ENCODE results near the gene KRT76. TPM values are rescaled to one million over a fixed set of nuclear protein-coding genes. Genes with fewer than 3 reads are reported as not detected.

Gene KRT76
- total RNA-seq, 2 experiments from 2014 or later = not detected

DNA sequence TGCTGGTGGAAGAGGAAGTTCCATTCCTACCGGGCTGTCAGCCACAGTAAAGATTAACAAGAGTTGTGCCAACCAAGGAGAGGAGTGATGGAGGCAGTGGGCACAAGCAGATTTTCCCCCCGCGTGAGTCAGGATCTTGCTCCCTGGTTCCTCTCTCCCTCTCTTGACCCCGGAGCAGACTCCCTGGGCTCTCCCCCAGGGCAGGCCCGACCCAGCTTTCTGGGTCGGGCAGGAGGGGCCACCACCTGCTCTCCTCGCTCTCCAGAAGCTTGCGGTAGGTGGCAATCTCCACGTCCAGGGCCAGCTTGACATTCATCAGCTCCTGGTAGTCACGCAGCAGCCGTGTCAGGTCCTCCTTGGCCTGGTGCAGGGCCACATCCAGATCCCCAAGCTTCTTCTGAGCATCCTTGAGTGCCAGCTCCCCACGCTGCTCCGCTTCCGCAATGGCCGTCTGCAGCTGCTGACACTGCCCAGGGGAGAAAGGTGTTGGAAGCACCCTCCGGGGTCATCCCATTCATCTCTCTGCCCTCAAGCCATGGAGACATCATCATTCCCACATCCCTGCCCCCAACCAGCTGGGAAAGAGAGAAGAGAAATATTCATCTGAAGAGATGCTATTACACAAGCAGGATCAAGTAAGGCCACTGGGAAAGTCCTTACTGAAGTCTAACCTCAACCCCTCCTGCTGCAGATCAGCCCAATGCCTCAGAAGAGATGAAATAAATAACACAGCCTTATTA, 45.8 kb upstream of the KRT76 start:
- DNase-seq (no peak), ATAC-seq (no peak)
- Mint-ChIP-seq H3K36me3 (ENCODE audit: low read depth) (no peaks in the 10 kb centered on the region), H3K9me3 (no peaks in the 10 kb centered on the region), H3K4me3 (no peak overlapping the region), H3K27ac (no peak overlapping the region), H3K27me3 (peaks cover 1% of the 10 kb centered on the region), H3K4me1 (ENCODE audit: low read depth) (peaks cover 3% of the 10 kb centered on the region)
- POLR2A ChIA-PET = interaction anchor here (1.1 kb wide), 1 partner anchor 13 kb away, joined by 4 read pairs; no protein-coding TSS in a partner anchor
- TF ChIP-seq, protein P1, sequence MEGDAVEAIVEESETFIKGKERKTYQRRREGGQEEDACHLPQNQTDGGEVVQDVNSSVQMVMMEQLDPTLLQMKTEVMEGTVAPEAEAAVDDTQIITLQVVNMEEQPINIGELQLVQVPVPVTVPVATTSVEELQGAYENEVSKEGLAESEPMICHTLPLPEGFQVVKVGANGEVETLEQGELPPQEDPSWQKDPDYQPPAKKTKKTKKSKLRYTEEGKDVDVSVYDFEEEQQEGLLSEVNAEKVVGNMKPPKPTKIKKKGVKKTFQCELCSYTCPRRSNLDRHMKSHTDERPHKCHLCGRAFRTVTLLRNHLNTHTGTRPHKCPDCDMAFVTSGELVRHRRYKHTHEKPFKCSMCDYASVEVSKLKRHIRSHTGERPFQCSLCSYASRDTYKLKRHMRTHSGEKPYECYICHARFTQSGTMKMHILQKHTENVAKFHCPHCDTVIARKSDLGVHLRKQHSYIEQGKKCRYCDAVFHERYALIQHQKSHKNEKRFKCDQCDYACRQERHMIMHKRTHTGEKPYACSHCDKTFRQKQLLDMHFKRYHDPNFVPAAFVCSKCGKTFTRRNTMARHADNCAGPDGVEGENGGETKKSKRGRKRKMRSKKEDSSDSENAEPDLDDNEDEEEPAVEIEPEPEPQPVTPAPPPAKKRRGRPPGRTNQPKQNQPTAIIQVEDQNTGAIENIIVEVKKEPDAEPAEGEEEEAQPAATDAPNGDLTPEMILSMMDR (IDR thresholded peaks at IDR 0.05) = no peak
- CTCF ChIA-PET = no interaction called here
- intact Hi-C loops (cut with micrococcal nuclease) = no loop called here

DNA sequence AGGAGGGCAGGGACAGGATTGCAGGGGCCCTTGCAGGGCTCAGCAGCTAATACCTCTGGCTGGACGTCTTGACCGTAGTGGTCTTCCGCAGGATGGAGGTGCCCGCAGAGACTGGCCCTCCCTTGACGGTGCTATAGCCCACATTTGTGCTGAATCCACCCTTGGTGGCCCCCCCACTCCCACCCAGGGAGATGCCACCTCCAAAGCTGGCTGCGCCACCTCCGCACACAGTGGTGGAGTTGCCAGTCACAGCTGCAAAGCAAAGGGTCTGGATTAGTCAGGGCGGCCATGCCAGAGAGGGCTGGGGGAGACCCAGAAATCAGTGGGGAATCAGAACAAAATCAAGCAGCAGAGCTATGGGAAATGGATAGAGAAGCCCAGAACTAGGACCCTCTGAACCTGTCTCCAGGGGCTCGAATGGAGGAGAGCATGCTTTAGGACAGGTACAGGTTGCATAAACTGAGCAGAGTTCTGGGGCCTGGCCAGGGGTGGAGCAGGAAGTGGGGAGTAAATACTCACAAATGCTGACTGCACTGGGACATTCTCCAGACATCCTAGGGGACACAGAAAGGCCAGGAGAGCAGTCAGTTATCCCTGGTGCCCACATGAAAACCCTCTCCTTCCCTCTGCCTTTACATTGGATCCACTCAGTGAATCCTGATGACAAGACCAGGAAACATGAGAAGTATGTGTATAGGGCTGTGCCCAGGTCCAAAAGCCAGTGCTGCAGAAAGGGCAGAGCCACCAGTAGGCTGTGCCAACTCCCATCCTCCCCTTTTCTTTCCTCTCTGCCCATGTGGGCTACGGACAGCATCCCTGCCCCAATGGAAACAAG, 44.9 kb upstream of the KRT76 start:
- intact Hi-C loops (cut with micrococcal nuclease) = no loop called here
- DNase-seq = no peak
- Mint-ChIP-seq H3K4me3 (no peak overlapping the region), H3K4me1 (ENCODE audit: low read depth) (peaks cover 10% of the 10 kb centered on the region), H3K9me3 (no peaks in the 10 kb centered on the region), H3K27me3 (peaks cover 1% of the 10 kb centered on the region), H3K27ac (no peak overlapping the region), H3K36me3 (ENCODE audit: low read depth) (no peaks in the 10 kb centered on the region)
- ChIA-PET CTCF (no interaction called here), POLR2A (interaction anchor here (1.1 kb wide), 1 partner anchor 13 kb away, joined by 4 read pairs; no protein-coding TSS in a partner anchor)
- no peak for ATAC-seq
- TF ChIP-seq, protein P1 (IDR thresholded peaks at IDR 0.05) = no peak

GRCh38 chr12:52821071-52821730, 44.1 kb upstream of the KRT76 start:
- Mint-ChIP-seq H3K4me1 (ENCODE audit: low read depth) (peaks cover 10% of the 10 kb centered on the region), H3K36me3 (ENCODE audit: low read depth) (no peaks in the 10 kb centered on the region), H3K27me3 (peaks cover 1% of the 10 kb centered on the region), H3K27ac (no peak overlapping the region), H3K4me3 (no peak overlapping the region), H3K9me3 (no peaks in the 10 kb centered on the region)
- CTCF ChIA-PET = interaction anchor here (1.3 to 1.4 kb wide), 2 partner anchors 59 to 159 kb away, joined by 3 to 4 read pairs; no protein-coding TSS in a partner anchor
- POLR2A ChIA-PET = no interaction called here
- DNase-seq = no peak
- ATAC-seq = no peak
- TF ChIP-seq, protein P1 (IDR thresholded peaks at IDR 0.05) = no peak
- intact Hi-C loops (cut with micrococcal nuclease) = no loop called here

DNA sequence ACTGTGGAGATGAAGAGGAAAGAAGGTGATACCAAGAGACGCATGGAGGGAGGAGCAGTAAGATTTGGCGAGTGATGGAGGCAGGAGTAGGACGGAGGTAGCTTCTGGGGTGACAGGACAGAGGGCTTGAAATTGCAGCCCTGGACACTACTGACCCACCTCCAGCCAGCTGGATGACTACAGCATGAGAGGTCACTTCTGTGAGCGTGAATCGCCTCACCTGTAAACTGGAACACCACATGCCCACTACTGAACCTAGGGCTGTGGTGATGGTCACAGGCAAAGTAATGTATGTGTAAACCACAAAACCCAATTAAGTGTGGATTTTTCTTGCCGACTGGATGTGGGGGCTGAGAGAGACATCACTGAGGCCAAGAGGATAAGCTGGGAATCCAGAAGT, 43.4 kb upstream of the KRT76 start:
- Mint-ChIP-seq H3K36me3 (ENCODE audit: low read depth) (no peaks in the 10 kb centered on the region), H3K4me3 (no peak overlapping the region), H3K27me3 (peaks cover 1% of the 10 kb centered on the region), H3K4me1 (ENCODE audit: low read depth) (peaks cover 10% of the 10 kb centered on the region), H3K27ac (no peak overlapping the region), H3K9me3 (no peaks in the 10 kb centered on the region)
- ChIA-PET CTCF (interaction anchor here (1.3 to 1.4 kb wide), 2 partner anchors 60 to 160 kb away, joined by 3 to 4 read pairs; no protein-coding TSS in a partner anchor), POLR2A (no interaction called here)
- intact Hi-C loops (cut with micrococcal nuclease) = no loop called here
- ATAC-seq (no peak), DNase-seq (no peak)
- TF ChIP-seq, protein P1 (IDR thresholded peaks at IDR 0.05) = no peak
